IMR-90 (cell line): ENCODE results near the gene VASH1. TPM values are rescaled to one million over a fixed set of nuclear protein-coding genes. Genes with fewer than 3 reads are reported as not detected.

ENCODE experiments used
- ATAC-seq: fragments of 200-7000 bp; cut with Tn5 transposase; 2 replicates; pipeline ENCODE4 v1.9.1; 2020; ENCODE audit warnings: low read depth, mild to moderate bottlenecking, moderate library complexity
- BruUV-seq: library from RNA; stranded (reverse); fragments of 400-500 nt; replicated peaks from 2 replicates; lab custom pipeline; 2021; lab: Mats Ljungman, UMichigan
- CTCF ChIA-PET: fragments of 300-600 bp; formaldehyde crosslinking; extraction: SDS; loops from one replicate; lab custom pipeline; 2021; ENCODE audit warnings: antibody characterized with exemption; lab: Yijun Ruan, JAX
- POLR2A ChIA-PET: fragments of 300-600 bp; sonication (Branson Sonifier 250); formaldehyde crosslinking; loops from one replicate; lab custom pipeline; 2022; ENCODE audit warnings: antibody characterized with exemption; ENCODE audit not compliant: unreplicated experiment; lab: Charles Lee
- DNase-seq: peaks from one replicate; pipeline ENCODE4 v3.0.0; 2013
- H2AFZ ChIP-seq: replicated peaks from 2 replicates; pipeline ENCODE3; 2013; ENCODE audit warnings: low read length, mild to moderate bottlenecking; ENCODE audit not compliant: poor library complexity
- H2AK5ac ChIP-seq: 2 replicates; pipeline ENCODE4 v1.6.1; 2013; ENCODE audit warnings: low read depth, low read length, inconsistent platforms
- H2AK9ac ChIP-seq: replicated peaks from 2 replicates; pipeline ENCODE3; 2013; ENCODE audit warnings: mild to moderate bottlenecking, low read depth, low read length, moderate library complexity; ENCODE audit not compliant: poor library complexity
- H2BK120ac ChIP-seq: 2 replicates; pipeline ENCODE4 v1.6.1; 2013; ENCODE audit warnings: low read depth, low read length, inconsistent platforms
- H2BK15ac ChIP-seq: 3 replicates; pipeline ENCODE4 v1.6.1; 2013; ENCODE audit warnings: low read depth, low read length, inconsistent platforms
- H2BK20ac ChIP-seq: 2 replicates; pipeline ENCODE4 v1.6.1; 2013; ENCODE audit warnings: low read depth, mild to moderate bottlenecking, inconsistent platforms, low read length, moderate library complexity
- H2BK5ac ChIP-seq: 2 replicates; pipeline ENCODE4 v1.6.1; 2013; ENCODE audit warnings: mild to moderate bottlenecking, low read depth, low read length, inconsistent platforms; ENCODE audit not compliant: poor library complexity, severe bottlenecking
- H3K14ac ChIP-seq: replicated peaks from 2 replicates; pipeline ENCODE4 v1.6.1; 2013; ENCODE audit warnings: low read depth, low read length, inconsistent platforms
- H3K18ac ChIP-seq: 2 replicates; pipeline ENCODE4 v1.6.1; 2013; ENCODE audit warnings: low read depth, low read length, control low read depth
- H3K23ac ChIP-seq: 2 replicates; pipeline ENCODE4 v1.6.1; 2013; ENCODE audit warnings: low read depth, low read length, inconsistent platforms
- H3K27ac ChIP-seq: 2 replicates; pipeline ENCODE4 v1.5.1; 2013; ENCODE audit warnings: mild to moderate bottlenecking, control low read depth, low read length; ENCODE audit not compliant: insufficient read depth
- H3K27me3 ChIP-seq: 2 replicates; pipeline ENCODE4 v1.6.1; 2013; ENCODE audit warnings: low read length; ENCODE audit not compliant: control insufficient read depth, insufficient read depth
- H3K36me3 ChIP-seq: 2 replicates; pipeline ENCODE4 v1.6.1; 2013; ENCODE audit warnings: low read length, mixed read lengths; ENCODE audit not compliant: control insufficient read depth, insufficient read depth
- H3K4ac ChIP-seq: 2 replicates; pipeline ENCODE4 v1.6.1; 2013; ENCODE audit warnings: low read depth, low read length, inconsistent platforms
- H3K4me1 ChIP-seq: 2 replicates; pipeline ENCODE4 v1.6.1; 2013; ENCODE audit warnings: low read length, mixed read lengths; ENCODE audit not compliant: control insufficient read depth, insufficient read depth
- H3K4me2 ChIP-seq: 2 replicates; pipeline ENCODE4 v1.6.1; 2013; ENCODE audit warnings: low read depth, mild to moderate bottlenecking, control low read depth, low read length, moderate library complexity
- H3K4me3 ChIP-seq: 2 replicates; pipeline ENCODE4 v1.5.1; 2013; ENCODE audit warnings: low read depth, mild to moderate bottlenecking, control low read depth, low read length, moderate library complexity; ENCODE audit not compliant: insufficient read depth
- H3K56ac ChIP-seq: 2 replicates; pipeline ENCODE4 v1.6.1; 2013; ENCODE audit warnings: low read length, inconsistent platforms; ENCODE audit not compliant: insufficient read depth; ENCODE audit errors: extremely low read depth
- H3K79me1 ChIP-seq, 2 experiments: 2 replicates each; pipeline ENCODE4 v1.6.1; 2013; ENCODE audit warnings: low read length in 2 of 2, inconsistent platforms in 1 of 2, low read depth in 1 of 2
- H3K9ac ChIP-seq: 2 replicates; pipeline ENCODE4 v1.6.1; 2013; ENCODE audit warnings: low read depth, low read length, control low read depth
- H3K9me1 ChIP-seq: 2 replicates; pipeline ENCODE4 v1.6.1; 2013; ENCODE audit warnings: low read length, inconsistent platforms; ENCODE audit not compliant: insufficient read depth
- H3K9me3 ChIP-seq: 2 replicates; pipeline ENCODE4 v1.6.1; 2013; ENCODE audit warnings: low read length; ENCODE audit not compliant: control insufficient read depth, insufficient read depth
- H4K20me1 ChIP-seq: 2 replicates; pipeline ENCODE4 v1.6.1; 2013; ENCODE audit warnings: low read length, inconsistent platforms; ENCODE audit not compliant: insufficient read depth
- H4K5ac ChIP-seq: 2 replicates; pipeline ENCODE4 v1.6.1; 2013; ENCODE audit warnings: mild to moderate bottlenecking, low read depth, low read length, control low read depth
- H4K8ac ChIP-seq, 2 experiments: 2 replicates each; pipeline ENCODE4 v1.6.1; 2013; ENCODE audit warnings: low read depth in 2 of 2, low read length in 2 of 2, control low read depth in 1 of 2, inconsistent platforms in 1 of 2
- H4K91ac ChIP-seq: 2 replicates; pipeline ENCODE4 v1.6.1; 2013; ENCODE audit warnings: low read depth, low read length, inconsistent platforms; ENCODE audit not compliant: insufficient read depth
- RCOR1 ChIP-seq: IDR thresholded peaks from 2 replicates; pipeline ENCODE4 v1.6.1; 2012; ENCODE audit warnings: mild to moderate bottlenecking, low read length, improper control_type of control experiment; ENCODE audit not compliant: insufficient replicate concordance
- USF2 ChIP-seq: fragments of 150-350 bp; IDR thresholded peaks from 2 replicates; pipeline ENCODE4 v1.6.1; 2017; ENCODE audit warnings: mild to moderate bottlenecking, antibody characterized with exemption, low read length, low read depth
- WGBS, 2 experiments: methylation state at CpG; one replicate each; pipeline versions ENCODE4 v1.1.5 to v1.1.7; 2013; ENCODE audit warnings: missing lambda C conversion rate in 2 of 2; ENCODE audit not compliant: insufficient read length in 1 of 2; ENCODE audit errors: extremely low coverage in 2 of 2; 5-methylcytosine and 5-hydroxymethylcytosine counted together
- dilution Hi-C: fragments of 300-500 bp; cut with HindIII; formaldehyde crosslinking; loops from one replicate; pipeline ENCODE4 v1.14.3; 2018; ENCODE audit warnings: low sequenced_read_pairs; ENCODE audit not compliant: unreplicated experiment
- in situ Hi-C: fragments of 300-500 bp; cut with MboI; formaldehyde crosslinking; loops from 3 replicates; pipeline ENCODE4 v1.14.3; 2019; ENCODE audit warnings: low sequenced_read_pairs, inconsistent platforms, mixed read lengths
- intact Hi-C: fragments of 100-400 bp; cut with micrococcal nuclease; formaldehyde crosslinking; loops from 2 replicates; pipeline ENCODE4 v1.10.0; 2022
- polyA plus RNA-seq, 3 experiments: library from polyadenylated mRNA; depleted of rRNA; stranded (reverse); fragments of >200 nt; gene quantifications; 2 replicates each; pipeline ENCODE4 v1.2.3, GENCODE V29; 2012; ENCODE audit warnings: low replicate concordance in 1 of 3
- total RNA-seq: library from RNA; depleted of rRNA; stranded (reverse); fragments of >200 nt; gene quantifications from 2 replicates; pipeline ENCODE4 v1.2.3, GENCODE V29; 2012
- TF ChIP-seq, protein P1 (sequence below): fragments of 150-350 bp; IDR thresholded peaks from 2 replicates; pipeline ENCODE4 v1.6.1; 2016; ENCODE audit warnings: low read depth, mild to moderate bottlenecking, low read length, moderate library complexity, borderline replicate concordance

Gene VASH1
- total and polyA plus RNA-seq, 2 of the 4 experiments (the other 2 are of a cell fraction), result 2.0 to 9.5 TPM

GRCh38 chr14:76774821-76775694 is 13.8 kb downstream of the VASH1 start (continued):
- TF ChIP-seq, protein P1, sequence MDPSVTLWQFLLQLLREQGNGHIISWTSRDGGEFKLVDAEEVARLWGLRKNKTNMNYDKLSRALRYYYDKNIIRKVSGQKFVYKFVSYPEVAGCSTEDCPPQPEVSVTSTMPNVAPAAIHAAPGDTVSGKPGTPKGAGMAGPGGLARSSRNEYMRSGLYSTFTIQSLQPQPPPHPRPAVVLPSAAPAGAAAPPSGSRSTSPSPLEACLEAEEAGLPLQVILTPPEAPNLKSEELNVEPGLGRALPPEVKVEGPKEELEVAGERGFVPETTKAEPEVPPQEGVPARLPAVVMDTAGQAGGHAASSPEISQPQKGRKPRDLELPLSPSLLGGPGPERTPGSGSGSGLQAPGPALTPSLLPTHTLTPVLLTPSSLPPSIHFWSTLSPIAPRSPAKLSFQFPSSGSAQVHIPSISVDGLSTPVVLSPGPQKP, result no peak

DNA sequence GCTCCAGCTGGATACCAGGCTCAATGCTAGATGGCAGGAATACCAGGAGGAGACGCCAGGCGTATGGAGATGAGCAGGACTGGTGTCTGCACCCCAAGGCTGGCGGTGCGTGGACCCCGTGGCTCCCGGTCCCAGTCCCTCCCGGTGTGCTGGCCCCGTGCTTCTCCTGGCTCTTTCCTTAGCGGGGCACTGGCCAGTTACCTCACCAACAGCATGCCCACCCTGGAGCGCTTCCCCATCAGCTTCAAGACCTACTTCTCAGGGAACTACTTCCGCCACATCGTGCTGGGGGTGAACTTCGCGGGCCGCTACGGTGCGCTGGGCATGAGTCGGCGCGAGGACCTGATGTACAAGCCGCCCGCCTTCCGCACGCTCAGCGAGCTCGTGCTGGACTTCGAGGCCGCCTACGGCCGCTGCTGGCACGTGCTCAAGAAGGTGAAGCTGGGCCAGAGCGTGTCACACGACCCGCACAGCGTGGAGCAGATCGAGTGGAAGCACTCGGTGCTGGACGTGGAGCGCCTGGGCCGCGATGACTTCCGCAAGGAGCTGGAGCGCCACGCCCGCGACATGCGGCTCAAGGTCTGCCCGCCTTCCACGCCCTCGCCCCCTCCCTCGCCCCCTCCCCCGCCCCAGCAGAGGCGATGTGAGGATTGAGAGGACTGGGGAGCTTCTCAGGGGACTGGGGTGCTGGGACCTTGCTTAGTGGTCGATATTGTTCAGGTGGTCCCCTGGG is 14.6 kb downstream of the VASH1 start:
- H3K4ac ChIP-seq, result no peak overlapping the region
- DNase-seq (no peak), ATAC-seq (no peak)
- no peaks in the 10 kb centered on the region for H4K20me1 ChIP-seq
- intact Hi-C loops (no loop called here), dilution Hi-C loops (no loop called here), in situ Hi-C loops (no loop called here)
- no peaks in the 10 kb centered on the region for H3K27me3 ChIP-seq
- H3K9me1 ChIP-seq, result peaks cover 8% of the 10 kb centered on the region; the same call in 1 of the 2 replicates
- H3K4me3 ChIP-seq, result no peak overlapping the region
- no peak overlapping the region for H4K91ac ChIP-seq
- no peak overlapping the region for H3K27ac ChIP-seq
- no TSS peak for BruUV-seq
- no peak overlapping the region for H3K56ac ChIP-seq
- no peak overlapping the region for H2BK15ac ChIP-seq
- no peak overlapping the region for H4K5ac ChIP-seq
- no peak overlapping the region for H3K14ac ChIP-seq
- POLR2A ChIA-PET, result no interaction called here
- no peak overlapping the region for H3K4me2 ChIP-seq
- H2BK120ac ChIP-seq, result no peak overlapping the region
- no peak overlapping the region for H2BK20ac ChIP-seq
- CTCF ChIA-PET, result no interaction called here
- peaks cover 4% of the 10 kb centered on the region; the same call in 1 of the 2 replicates for H3K36me3 ChIP-seq
- H3K4me1 ChIP-seq, result peaks cover 14% of the 10 kb centered on the region
- no peak overlapping the region for H2AK5ac ChIP-seq
- WGBS, 2 experiments, result 89% methylated on average over 12 of the region's 54 CpGs; no CpG with 5 or more reads in 1 of the 2 experiments
- H3K79me1 ChIP-seq, result no peaks in the 10 kb centered on the region
- H2AFZ ChIP-seq, result no peak overlapping the region
- H4K8ac ChIP-seq, result no peak overlapping the region
- H3K9me3 ChIP-seq, result no peaks in the 10 kb centered on the region
- H2AK9ac ChIP-seq, result no peak overlapping the region
- no peak overlapping the region for H3K23ac ChIP-seq
- no peak overlapping the region for H2BK5ac ChIP-seq
- TF ChIP-seq RCOR1 (no peak), USF2 (no peak)
- no peak overlapping the region for H3K9ac ChIP-seq
- H3K18ac ChIP-seq, result no peak overlapping the region
